HL-60 (cell line): ENCODE data around the gene LRRC25.

Experiments
- DNase-seq, 2 experiments: peaks; one replicate each; pipeline ENCODE4 v3.0.0-alpha.2; 2010 to 2020; ENCODE audit warnings: low read depth in 1 of 2, low spot score in 1 of 2
- H3K27ac ChIP-seq: fragments of 250-450 bp; sonication (Bioruptor Pico); replicated peaks from 2 replicates; pipeline ENCODE4 v1.5.1; 2020; ENCODE audit warnings: mild to moderate bottlenecking, moderate library complexity
- H3K27me3 ChIP-seq: fragments of 250-450 bp; sonication (Bioruptor Pico); 2 replicates; pipeline ENCODE4 v1.5.1; 2021; ENCODE audit warnings: mild to moderate bottlenecking, moderate library complexity; ENCODE audit not compliant: insufficient read depth, poor library complexity, severe bottlenecking
- H3K4me3 ChIP-seq: replicated peaks from 2 replicates; pipeline ENCODE4 v1.5.1; 2011; ENCODE audit warnings: mild to moderate bottlenecking, control low read depth, low read length; ENCODE audit not compliant: insufficient read depth
- CTCF ChIP-seq: IDR thresholded peaks from one replicate; pipeline ENCODE4 v1.5.1; 2011; ENCODE audit warnings: low read length, control low read depth, inconsistent platforms; ENCODE audit not compliant: insufficient read depth
- GABPA ChIP-seq: IDR thresholded peaks from 2 replicates; pipeline ENCODE4 v1.6.1; 2012; ENCODE audit warnings: low read depth
- POLR2AphosphoS5 ChIP-seq: IDR thresholded peaks from 2 replicates; pipeline ENCODE4 v1.6.1; 2012; ENCODE audit warnings: low read depth
- REST ChIP-seq: IDR thresholded peaks from 2 replicates; pipeline ENCODE4 v1.6.1; 2012; ENCODE audit warnings: low read depth; ENCODE audit not compliant: insufficient replicate concordance
- SPI1 ChIP-seq: IDR thresholded peaks from 2 replicates; pipeline ENCODE4 v1.6.1; 2012; ENCODE audit warnings: low read depth, mild to moderate bottlenecking, borderline replicate concordance

The LRRC25 gene

GRCh38 chr19:18439910-18440237, 42.5 kb upstream of the LRRC25 start:
- Histone ChIP-seq H3K4me3 (no peak overlapping the region), H3K27me3 (peaks cover 4% of the 10 kb centered on the region), H3K27ac (no peak overlapping the region)
- no peak for DNase-seq
- TF ChIP-seq GABPA (no peak), CTCF (no peak), SPI1 (no peak), POLR2AphosphoS5 (no peak), REST (no peak)

- no peak for DNase-seq
- Histone ChIP-seq H3K27me3 (peaks cover 4% of the 10 kb centered on the region), H3K27ac (no peak overlapping the region), H3K4me3 (no peak overlapping the region)
- no peak for TF ChIP-seq SPI1
- no peak for TF ChIP-seq GABPA
- TF ChIP-seq CTCF: no peak
- TF ChIP-seq REST: no peak
- no peak for TF ChIP-seq POLR2AphosphoS5
Observed at GRCh38 chr19:18439025-18439909, 41.8 kb upstream of the LRRC25 start.

GRCh38 chr19:18438331-18439024, 41.1 kb upstream of the LRRC25 start:
- no peak for DNase-seq
- Histone ChIP-seq H3K4me3 (no peak overlapping the region), H3K27ac (no peak overlapping the region), H3K27me3 (peaks cover 4% of the 10 kb centered on the region)
- TF ChIP-seq POLR2AphosphoS5: no peak
- TF ChIP-seq REST: no peak
- TF ChIP-seq SPI1: no peak
- TF ChIP-seq GABPA: no peak
- no peak for TF ChIP-seq CTCF
